Breast epithelium (tissue), 3 donors: ENCODE results near the gene CCDC88C.

Source experiments
- CTCF ChIP-seq, 3 donors: fragments of 450-650 bp; IDR thresholded peaks; one replicate each; pipeline ENCODE4 v1.5.1; 2016 to 2017; ENCODE audit warnings: antibody characterized with exemption in 3 of 3, mild to moderate bottlenecking in 3 of 3, moderate library complexity in 3 of 3
- POLR2A ChIP-seq: fragments of 450-650 bp; IDR thresholded peaks from one replicate; pipeline ENCODE4 v1.6.1; 2016; ENCODE audit warnings: antibody characterized with exemption, mild to moderate bottlenecking, moderate library complexity
- POLR2AphosphoS5 ChIP-seq, 3 donors: sonication (generic); formaldehyde crosslinking; IDR thresholded peaks; one replicate each; pipeline ENCODE4 v1.6.1; 2017; ENCODE audit warnings: antibody characterized with exemption in 3 of 3

GRCh38 chr14:91265404-91265803, 152.2 kb downstream of the CCDC88C start:
- TF ChIP-seq CTCF (IDR thresholded peaks at IDR 0.05) (no peak), POLR2A (no peak), POLR2AphosphoS5 (IDR thresholded peaks at IDR 0.05) (no peak)
